Glomerular visceral epithelial cell (primary cell): Measurements from ENCODE around the gene RPS6KA2.

Experiments
- DNase-seq: peaks from one replicate; pipeline ENCODE4 v3.0.0-alpha.2; 2016; ENCODE audit errors: extremely low spot score

RPS6KA2 gene

GRCh38 chr6:166656230-166657151 lies 29.4 kb upstream of the RPS6KA2 start:
- DNase-seq, result peak; percentile 19

GRCh38 chr6:166655713-166656229 lies 28.7 kb upstream of the RPS6KA2 start:
- no peak for DNase-seq

- no peak for DNase-seq
Observed at GRCh38 chr6:166655251-166655650, 28.2 kb upstream of the RPS6KA2 start.

- DNase-seq, result no peak
Observed at GRCh38 chr6:166654573-166654972, 27.5 kb upstream of the RPS6KA2 start.

GRCh38 chr6:166653639-166653941 lies 26.5 kb upstream of the RPS6KA2 start:
- no peak for DNase-seq

- DNase-seq, result no peak
Observed at GRCh38 chr6:166650824-166651807, 24.1 kb upstream of the RPS6KA2 start.

GRCh38 chr6:166650047-166650446 lies 23.0 kb upstream of the RPS6KA2 start:
- no peak for DNase-seq

- peak; percentile 20 for DNase-seq
Observed at GRCh38 chr6:166648846-166649245, 21.8 kb upstream of the RPS6KA2 start.

GRCh38 chr6:166647896-166648295 lies 20.8 kb upstream of the RPS6KA2 start:
- DNase-seq, result no peak

- no peak for DNase-seq
Observed at GRCh38 chr6:166646716-166647115, 19.7 kb upstream of the RPS6KA2 start.

- no peak for DNase-seq
Observed at GRCh38 chr6:166645896-166646295, 18.8 kb upstream of the RPS6KA2 start.

- DNase-seq, result no peak
Observed at GRCh38 chr6:166644681-166645080, 17.6 kb upstream of the RPS6KA2 start.

- no peak for DNase-seq
Observed at GRCh38 chr6:166643891-166644590, 17.0 kb upstream of the RPS6KA2 start.

- DNase-seq, result no peak
Observed at GRCh38 chr6:166642646-166643045, 15.6 kb upstream of the RPS6KA2 start.

- DNase-seq, result peak; percentile 51
Observed at GRCh38 chr6:166640342-166641043, 13.4 kb upstream of the RPS6KA2 start.

GRCh38 chr6:166639921-166640320 lies 12.9 kb upstream of the RPS6KA2 start:
- no peak for DNase-seq

- DNase-seq, result no peak
Observed at GRCh38 chr6:166638573-166638964, 11.5 kb upstream of the RPS6KA2 start.

- no peak for DNase-seq
Observed at GRCh38 chr6:166637812-166638572, 10.9 kb upstream of the RPS6KA2 start.

- DNase-seq, result no peak
Observed at GRCh38 chr6:166636934-166637333, 9.9 kb upstream of the RPS6KA2 start.

- no peak for DNase-seq
Observed at GRCh38 chr6:166636191-166636933, 9.3 kb upstream of the RPS6KA2 start.
